Uterus (tissue), 4 donors: ENCODE data around the gene RASGEF1C. TPM values are rescaled to one million over a fixed set of nuclear protein-coding genes. Genes with fewer than 3 reads are reported as not detected.

Source experiments
- DNase-seq, 2 donors: peaks; one replicate each; pipeline ENCODE4 v3.0.0-alpha.2; 2019 to 2020
- H3K27ac ChIP-seq, 2 donors: fragments of 200-600 bp; sonication (generic); 1 replicate in 1 of 2; 2 replicates in 1 of 2; pipeline ENCODE4 v1.5.1; 2016 to 2018
- H3K27me3 ChIP-seq, 2 donors: fragments of 200-600 bp; sonication (generic); one replicate each; pipeline ENCODE4 v1.5.1; 2018 to 2019; ENCODE audit warnings: control low read depth in 1 of 2
- H3K36me3 ChIP-seq, 2 donors: fragments of 200-600 bp; sonication (generic); one replicate each; pipeline ENCODE4 v1.5.1; 2019; ENCODE audit warnings: control low read depth in 1 of 2
- H3K4me1 ChIP-seq, 2 donors: fragments of 200-600 bp; sonication (generic); one replicate each; pipeline ENCODE4 v1.5.1; 2018 to 2019; ENCODE audit warnings: control low read depth in 1 of 2
- H3K4me3 ChIP-seq, 2 donors: fragments of 200-600 bp; sonication (generic); 1 replicate in 1 of 2; 2 replicates in 1 of 2; pipeline ENCODE4 v1.5.1; 2018 to 2019; ENCODE audit warnings: mild to moderate bottlenecking in 1 of 2
- H3K9me3 ChIP-seq, 2 donors: fragments of 200-600 bp; sonication (generic); one replicate each; pipeline ENCODE4 v1.5.1; 2019; ENCODE audit warnings: control low read depth in 1 of 2
- POLR2A ChIP-seq, 2 donors: fragments of 450-650 bp; IDR thresholded peaks; one replicate each; pipeline ENCODE4 v1.6.1; 2016; ENCODE audit warnings: antibody characterized with exemption in 2 of 2, mild to moderate bottlenecking in 1 of 2, moderate library complexity in 1 of 2
- intact Hi-C: fragments of 100-400 bp; cut with DNase I; formaldehyde crosslinking; loops from one replicate; pipeline ENCODE4 v1.15.1; 2023; ENCODE audit warnings: low total_unique reads
- total RNA-seq, 4 donors: library from RNA; depleted of rRNA in 3 of 4; stranded (reverse); fragments of >200 nt in 3 of 4; gene quantifications; one replicate each; pipeline versions ENCODE4 v1.1.0 to v1.2.4, GENCODE V29; 2014 to 2023
- TF ChIP-seq, protein P1 (sequence below), 4 experiments: fragments of 200-600 bp in 2 of 4; fragments of 450-650 bp in 2 of 4; sonication (generic) in 2 of 4; IDR thresholded peaks; one replicate each; pipeline ENCODE4 v1.5.1; 2016 to 2019; ENCODE audit warnings: antibody characterized with exemption in 4 of 4, mild to moderate bottlenecking in 2 of 4, moderate library complexity in 1 of 4
- donor health status: DM: yes; HTN: yes; CAD: no.

The RASGEF1C gene
- total RNA-seq, 4 donors from 2014 or later, result 1.2 TPM; not detected in 3

GRCh38 chr5:180098991-180099732, 109.8 kb downstream of the RASGEF1C start:
- no peak for TF ChIP-seq POLR2A (IDR thresholded peaks at IDR 0.05)
- TF ChIP-seq, protein P1, sequence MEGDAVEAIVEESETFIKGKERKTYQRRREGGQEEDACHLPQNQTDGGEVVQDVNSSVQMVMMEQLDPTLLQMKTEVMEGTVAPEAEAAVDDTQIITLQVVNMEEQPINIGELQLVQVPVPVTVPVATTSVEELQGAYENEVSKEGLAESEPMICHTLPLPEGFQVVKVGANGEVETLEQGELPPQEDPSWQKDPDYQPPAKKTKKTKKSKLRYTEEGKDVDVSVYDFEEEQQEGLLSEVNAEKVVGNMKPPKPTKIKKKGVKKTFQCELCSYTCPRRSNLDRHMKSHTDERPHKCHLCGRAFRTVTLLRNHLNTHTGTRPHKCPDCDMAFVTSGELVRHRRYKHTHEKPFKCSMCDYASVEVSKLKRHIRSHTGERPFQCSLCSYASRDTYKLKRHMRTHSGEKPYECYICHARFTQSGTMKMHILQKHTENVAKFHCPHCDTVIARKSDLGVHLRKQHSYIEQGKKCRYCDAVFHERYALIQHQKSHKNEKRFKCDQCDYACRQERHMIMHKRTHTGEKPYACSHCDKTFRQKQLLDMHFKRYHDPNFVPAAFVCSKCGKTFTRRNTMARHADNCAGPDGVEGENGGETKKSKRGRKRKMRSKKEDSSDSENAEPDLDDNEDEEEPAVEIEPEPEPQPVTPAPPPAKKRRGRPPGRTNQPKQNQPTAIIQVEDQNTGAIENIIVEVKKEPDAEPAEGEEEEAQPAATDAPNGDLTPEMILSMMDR (IDR thresholded peaks at IDR 0.05), result no peak
- Histone ChIP-seq H3K27ac (no peak overlapping the region), H3K4me1 (no peaks in the 10 kb centered on the region), H3K4me3 (no peak overlapping the region), H3K9me3 (no peaks in the 10 kb centered on the region), H3K27me3 (no peaks in the 10 kb centered on the region), H3K36me3 (no peaks in the 10 kb centered on the region)
- peak in 1 of 2 donors; percentile 8 for DNase-seq
- intact Hi-C loops, result no loop called here

- H3K9me3 ChIP-seq, result no peaks in the 10 kb centered on the region
- intact Hi-C loops, result no loop called here
- no peak for DNase-seq
- no peaks in the 10 kb centered on the region for H3K27me3 ChIP-seq
- no peak overlapping the region for H3K4me3 ChIP-seq
- H3K27ac ChIP-seq, result no peak overlapping the region
- TF ChIP-seq, protein P1 (IDR thresholded peaks at IDR 0.05), result no peak
- TF ChIP-seq POLR2A (IDR thresholded peaks at IDR 0.05), result no peak
- H3K4me1 ChIP-seq, result no peaks in the 10 kb centered on the region
- no peaks in the 10 kb centered on the region for H3K36me3 ChIP-seq
Observed at GRCh38 chr5:180098526-180098925, 110.5 kb downstream of the RASGEF1C start.

DNA sequence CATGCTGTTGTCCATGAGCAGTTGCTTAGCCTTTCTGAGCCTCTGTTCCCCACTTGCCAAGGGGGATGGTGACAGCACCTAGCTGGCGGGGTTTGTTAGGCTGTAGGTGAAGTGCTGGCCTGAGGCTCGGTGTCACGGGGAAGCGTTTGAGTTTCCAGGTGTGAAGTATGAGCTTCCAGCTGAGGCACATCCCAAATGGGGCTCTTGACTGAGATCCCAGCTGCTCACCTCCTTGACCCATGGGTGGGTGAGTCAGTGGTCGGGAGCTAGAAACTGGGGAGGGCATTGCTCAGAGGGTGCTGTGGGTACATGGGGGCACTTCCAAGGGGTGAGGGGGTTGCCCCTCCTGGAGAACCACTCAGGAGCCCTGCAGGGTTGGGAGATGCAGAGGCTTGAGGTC, 111.1 kb downstream of the RASGEF1C start:
- H3K27ac ChIP-seq, result no peak overlapping the region
- H3K36me3 ChIP-seq, result no peaks in the 10 kb centered on the region
- intact Hi-C loops, result no loop called here
- H3K4me3 ChIP-seq, result no peak overlapping the region
- no peaks in the 10 kb centered on the region for H3K4me1 ChIP-seq
- DNase-seq, result no peak
- no peaks in the 10 kb centered on the region for H3K27me3 ChIP-seq
- no peaks in the 10 kb centered on the region for H3K9me3 ChIP-seq
- TF ChIP-seq, protein P1 (IDR thresholded peaks at IDR 0.05), result no peak
- TF ChIP-seq POLR2A (IDR thresholded peaks at IDR 0.05), result no peak

DNA sequence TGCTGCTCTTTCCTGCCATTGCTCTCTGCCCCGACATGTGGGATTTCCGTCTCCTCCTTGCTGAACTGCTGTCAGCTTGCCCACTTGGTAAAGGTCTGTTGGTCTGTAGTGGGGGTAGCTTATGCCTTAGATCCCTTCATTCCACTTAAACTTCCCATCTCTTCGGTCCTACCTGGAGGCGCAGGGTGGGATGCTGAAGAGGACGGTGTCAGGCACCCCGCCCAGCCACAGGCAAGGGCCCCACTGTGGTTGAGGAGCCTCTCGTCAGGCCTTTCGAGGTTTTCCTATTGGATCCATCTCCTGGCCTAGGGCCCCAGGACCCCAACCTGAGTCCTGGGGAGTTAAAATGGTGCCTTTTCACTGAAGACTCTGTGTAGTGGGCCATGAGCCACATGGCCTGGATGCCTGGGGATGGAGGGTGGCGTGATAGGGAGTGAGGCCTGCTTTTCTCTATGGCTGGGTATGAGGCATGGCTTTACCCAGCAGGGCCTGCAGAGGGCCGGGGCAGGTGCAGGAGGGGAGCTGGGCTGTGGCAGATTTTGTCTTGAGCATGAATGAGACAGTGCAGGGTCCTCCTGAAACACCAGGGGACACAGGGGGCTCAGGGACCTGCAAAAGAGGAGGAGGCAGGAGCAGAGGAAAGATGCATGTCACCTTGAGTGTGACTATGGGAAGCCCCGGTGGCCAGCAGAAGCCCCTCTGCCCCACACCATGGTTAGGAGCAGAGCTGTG, 111.7 kb downstream of the RASGEF1C start:
- no peak for DNase-seq
- intact Hi-C loops, result no loop called here
- Histone ChIP-seq H3K27ac (no peak overlapping the region), H3K9me3 (no peaks in the 10 kb centered on the region), H3K4me3 (no peak overlapping the region), H3K36me3 (no peaks in the 10 kb centered on the region), H3K4me1 (no peaks in the 10 kb centered on the region), H3K27me3 (no peaks in the 10 kb centered on the region)
- TF ChIP-seq, protein P1 (IDR thresholded peaks at IDR 0.05), result no peak
- no peak for TF ChIP-seq POLR2A (IDR thresholded peaks at IDR 0.05)

GRCh38 chr5:180096616-180097015, 112.4 kb downstream of the RASGEF1C start:
- H3K9me3 ChIP-seq, result no peaks in the 10 kb centered on the region
- no peaks in the 10 kb centered on the region for H3K27me3 ChIP-seq
- H3K4me3 ChIP-seq, result no peak overlapping the region
- H3K4me1 ChIP-seq, result no peaks in the 10 kb centered on the region
- H3K27ac ChIP-seq, result no peak overlapping the region
- no peak for DNase-seq
- intact Hi-C loops, result no loop called here
- TF ChIP-seq, protein P1 (IDR thresholded peaks at IDR 0.05), result no peak
- no peak for TF ChIP-seq POLR2A (IDR thresholded peaks at IDR 0.05)
- H3K36me3 ChIP-seq, result no peaks in the 10 kb centered on the region
